Measurements from ENCODE around the gene JAZF1. TPM values are rescaled to one million over a fixed set of nuclear protein-coding genes. Genes with fewer than 3 reads are reported as not detected.

The JAZF1 gene
- total and polyA plus RNA-seq, 10 of the 15 experiments (the other 5 are each of a cell fraction or from before 2014, with no cell fraction given): 0.04 to 0.82 (median 0.15) TPM; not detected in 3

DNA sequence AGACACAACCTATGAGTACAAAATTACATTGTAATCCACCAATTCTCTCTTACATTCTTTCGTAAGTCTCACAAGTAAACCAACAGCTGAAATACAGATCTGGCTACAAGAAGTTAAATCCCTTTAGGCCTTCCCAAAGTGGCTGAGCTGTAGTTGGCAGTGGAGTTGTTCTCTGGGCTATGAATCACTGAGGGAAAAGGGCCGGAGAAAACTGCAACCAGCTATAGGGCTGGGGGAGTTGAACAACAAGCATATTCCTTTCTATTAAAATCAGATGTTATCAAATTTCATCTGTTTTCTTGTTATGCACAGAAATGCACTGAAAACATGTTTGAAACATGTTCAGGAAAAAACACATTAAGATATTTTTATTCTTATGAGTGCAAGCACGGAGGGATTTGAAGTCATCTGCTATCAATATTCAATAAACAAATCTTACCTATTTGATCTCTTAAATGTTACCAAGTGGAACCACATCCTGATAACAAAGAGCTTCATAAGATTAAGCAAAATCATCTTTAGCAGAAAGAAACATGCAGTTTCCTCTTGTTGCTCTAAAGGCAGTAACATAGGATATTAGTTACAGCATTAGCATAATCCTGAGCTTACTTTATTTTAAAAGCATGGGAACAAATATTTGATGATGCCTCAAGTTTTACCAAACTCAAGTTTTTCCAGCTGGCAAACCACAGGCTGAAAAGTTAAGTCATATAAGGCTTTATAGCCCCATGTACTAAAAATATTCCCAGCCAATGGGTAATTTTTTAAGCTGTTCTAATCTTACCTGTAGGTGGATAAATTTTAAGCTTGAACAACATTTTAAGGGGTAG is 227.9 kb downstream of the JAZF1 start:
- Histone ChIP-seq H3K4me1 (ENCODE audit: control insufficient read depth, insufficient read depth, low read length) (no peaks in the 10 kb centered on the region), H2AFZ (ENCODE audit: control insufficient read depth, low read depth, low read length) (no peak overlapping the region), H3K79me2 (ENCODE audit: control insufficient read depth, insufficient read depth, low read length) (no peaks in the 10 kb centered on the region), H3K4me2 (ENCODE audit: control insufficient read depth, insufficient read depth) (no peak overlapping the region), H3K9me3 (replicated peaks; ENCODE audit: control insufficient read depth, insufficient read depth, low read length) (no peaks in the 10 kb centered on the region), H3K27ac (ENCODE audit: control insufficient read depth, insufficient read depth) (no peak overlapping the region), H4K20me1 (ENCODE audit: control insufficient read depth, insufficient read depth) (no peaks in the 10 kb centered on the region), H3K27me3 (replicated peaks in 1 of 2; ENCODE audit: control insufficient read depth in 2 of 2, insufficient read depth in 2 of 2, low read length in 1 of 2) (peaks cover 3% of the 10 kb centered on the region in 2 experiments; a peak in 3 of 4 replicates), H3K4me3 (no peak overlapping the region), H3K9ac (ENCODE audit: control insufficient read depth, insufficient read depth, low read length) (no peak overlapping the region), H3K36me3 (ENCODE audit: control insufficient read depth in 2 of 2, insufficient read depth in 2 of 2, low read length in 1 of 2) (no peaks in the 10 kb centered on the region)
- BruUV-seq (replicated peaks): no TSS peak
- CTCF ChIA-PET: interaction anchor here (1.1 to 1.3 kb wide), 2 partner anchors 12 to 68 kb away, joined by 3 read pairs; no protein-coding TSS in a partner anchor
- FAIRE-seq (no peak), ATAC-seq (no peak), DNase-seq (ENCODE audit: low read depth, low spot score) (no peak)
- RAD21 ChIA-PET (ENCODE audit: unreplicated experiment): no interaction called here
- SMC1A ChIA-PET (ENCODE audit: uncharacterized antibody, unreplicated experiment): interaction anchor here (0.6 to 1.1 kb wide), 2 partner anchors 666 to 791 kb away, joined by 3 read pairs; no protein-coding TSS in a partner anchor
- POLR2A ChIA-PET: no interaction called here
- in situ Hi-C loops (cut with MboI) (no loop called here), intact Hi-C loops (cut with micrococcal nuclease; ENCODE audit: unreplicated experiment) (no loop called here)
- TF ChIP-seq, protein P1, sequence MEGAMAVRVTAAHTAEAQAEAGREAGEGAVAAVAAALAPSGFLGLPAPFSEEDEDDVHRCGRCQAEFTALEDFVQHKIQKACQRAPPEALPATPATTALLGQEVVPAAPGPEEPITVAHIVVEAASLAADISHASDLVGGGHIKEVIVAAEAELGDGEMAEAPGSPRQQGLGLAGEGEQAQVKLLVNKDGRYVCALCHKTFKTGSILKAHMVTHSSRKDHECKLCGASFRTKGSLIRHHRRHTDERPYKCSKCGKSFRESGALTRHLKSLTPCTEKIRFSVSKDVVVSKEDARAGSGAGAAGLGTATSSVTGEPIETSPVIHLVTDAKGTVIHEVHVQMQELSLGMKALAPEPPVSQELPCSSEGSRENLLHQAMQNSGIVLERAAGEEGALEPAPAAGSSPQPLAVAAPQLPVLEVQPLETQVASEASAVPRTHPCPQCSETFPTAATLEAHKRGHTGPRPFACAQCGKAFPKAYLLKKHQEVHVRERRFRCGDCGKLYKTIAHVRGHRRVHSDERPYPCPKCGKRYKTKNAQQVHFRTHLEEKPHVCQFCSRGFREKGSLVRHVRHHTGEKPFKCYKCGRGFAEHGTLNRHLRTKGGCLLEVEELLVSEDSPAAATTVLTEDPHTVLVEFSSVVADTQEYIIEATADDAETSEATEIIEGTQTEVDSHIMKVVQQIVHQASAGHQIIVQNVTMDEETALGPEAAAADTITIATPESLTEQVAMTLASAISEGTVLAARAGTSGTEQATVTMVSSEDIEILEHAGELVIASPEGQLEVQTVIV (IDR thresholded peaks at IDR 0.05; ENCODE audit: borderline replicate concordance, partially characterized antibody): no peak
- TF ChIP-seq SPI1 (IDR thresholded peaks at IDR 0.05; ENCODE audit: borderline replicate concordance, insufficient read depth, low read depth, low read length): no peak
- no peak for TF ChIP-seq POLR2AphosphoS5 (IDR thresholded peaks at IDR 0.05; ENCODE audit: low read length)
- TF ChIP-seq NRF1 (conservative IDR thresholded peaks at IDR 0.05; ENCODE audit: low read depth, low read length): no peak
- 34% methylated on average over 3 of the region's 3 CpGs for WGBS (ENCODE audit: insufficient coverage, insufficient replicate concordance, low lambda C conversion rate, missing lambda C conversion rate)
